GM06990 (cell line): ENCODE measurements around the gene MAX.

Source experiments
- DNase-seq: peaks from one replicate; pipeline ENCODE4 v3.0.0-alpha.2; 2011; ENCODE audit not compliant: insufficient read length; ENCODE audit errors: extremely low read depth
- H3K27me3 ChIP-seq: replicated peaks from 2 replicates; pipeline ENCODE4 v1.6.0; 2011; ENCODE audit warnings: low read length; ENCODE audit not compliant: control insufficient read depth, insufficient read depth
- H3K36me3 ChIP-seq: 2 replicates; pipeline ENCODE4 v1.5.1; 2011; ENCODE audit warnings: low read length; ENCODE audit not compliant: control insufficient read depth, insufficient read depth
- H3K4me3 ChIP-seq: replicated peaks from 2 replicates; pipeline ENCODE4 v1.5.1; 2011; ENCODE audit warnings: low read depth, mild to moderate bottlenecking, control low read depth, low read length
- TF ChIP-seq, protein P1 (sequence below): IDR thresholded peaks from 2 replicates; pipeline ENCODE4 v1.5.1; 2011; ENCODE audit warnings: low read length, control low read depth, mild to moderate bottlenecking, inconsistent platforms; ENCODE audit not compliant: insufficient read depth, poor library complexity, severe bottlenecking

Gene MAX

DNA sequence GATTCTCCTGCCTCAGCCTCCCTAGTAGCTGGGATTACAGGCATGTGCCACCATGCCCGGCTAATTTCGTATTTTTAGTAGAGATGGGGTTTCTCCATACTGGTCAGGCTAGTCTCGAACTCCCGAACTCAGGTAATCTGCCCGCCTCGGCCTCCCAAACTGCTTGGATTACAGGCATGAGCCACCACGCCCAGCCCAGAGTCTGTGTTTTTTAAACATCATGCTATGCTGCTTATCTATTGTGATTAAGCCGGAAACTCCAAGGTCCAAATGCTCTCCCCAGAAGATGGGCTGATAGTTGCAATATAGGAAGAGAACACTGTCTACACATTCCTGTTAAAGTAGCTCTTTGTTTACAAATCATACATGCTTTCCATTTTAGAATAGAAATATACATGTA lies 30.5 kb upstream of the MAX start:
- Histone ChIP-seq H3K36me3 (no peaks in the 10 kb centered on the region), H3K4me3 (no peak overlapping the region), H3K27me3 (no peaks in the 10 kb centered on the region)
- no peak for DNase-seq
- TF ChIP-seq, protein P1, sequence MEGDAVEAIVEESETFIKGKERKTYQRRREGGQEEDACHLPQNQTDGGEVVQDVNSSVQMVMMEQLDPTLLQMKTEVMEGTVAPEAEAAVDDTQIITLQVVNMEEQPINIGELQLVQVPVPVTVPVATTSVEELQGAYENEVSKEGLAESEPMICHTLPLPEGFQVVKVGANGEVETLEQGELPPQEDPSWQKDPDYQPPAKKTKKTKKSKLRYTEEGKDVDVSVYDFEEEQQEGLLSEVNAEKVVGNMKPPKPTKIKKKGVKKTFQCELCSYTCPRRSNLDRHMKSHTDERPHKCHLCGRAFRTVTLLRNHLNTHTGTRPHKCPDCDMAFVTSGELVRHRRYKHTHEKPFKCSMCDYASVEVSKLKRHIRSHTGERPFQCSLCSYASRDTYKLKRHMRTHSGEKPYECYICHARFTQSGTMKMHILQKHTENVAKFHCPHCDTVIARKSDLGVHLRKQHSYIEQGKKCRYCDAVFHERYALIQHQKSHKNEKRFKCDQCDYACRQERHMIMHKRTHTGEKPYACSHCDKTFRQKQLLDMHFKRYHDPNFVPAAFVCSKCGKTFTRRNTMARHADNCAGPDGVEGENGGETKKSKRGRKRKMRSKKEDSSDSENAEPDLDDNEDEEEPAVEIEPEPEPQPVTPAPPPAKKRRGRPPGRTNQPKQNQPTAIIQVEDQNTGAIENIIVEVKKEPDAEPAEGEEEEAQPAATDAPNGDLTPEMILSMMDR: no peak

DNA sequence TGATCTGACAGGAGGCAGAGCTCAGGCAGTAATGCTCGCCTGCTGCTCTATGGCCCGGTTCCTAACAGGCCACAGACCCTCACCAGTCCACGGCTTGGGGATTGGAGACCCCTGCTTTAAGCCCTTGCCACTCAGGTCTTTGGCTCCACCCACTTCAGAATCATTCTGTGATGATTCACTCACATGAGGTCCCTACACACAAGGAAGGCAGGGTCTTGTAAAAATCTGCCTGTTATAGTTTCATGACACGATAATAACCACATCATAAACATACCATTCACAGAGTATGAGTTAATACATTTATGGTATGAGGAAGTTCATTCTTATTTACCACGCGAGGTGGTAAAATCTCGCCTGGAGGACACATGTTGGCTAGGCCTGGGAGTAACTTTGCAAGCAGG lies 29.0 kb upstream of the MAX start:
- TF ChIP-seq, protein P1: no peak
- Histone ChIP-seq H3K27me3 (no peaks in the 10 kb centered on the region), H3K4me3 (no peak overlapping the region), H3K36me3 (no peaks in the 10 kb centered on the region)
- DNase-seq: no peak

DNA sequence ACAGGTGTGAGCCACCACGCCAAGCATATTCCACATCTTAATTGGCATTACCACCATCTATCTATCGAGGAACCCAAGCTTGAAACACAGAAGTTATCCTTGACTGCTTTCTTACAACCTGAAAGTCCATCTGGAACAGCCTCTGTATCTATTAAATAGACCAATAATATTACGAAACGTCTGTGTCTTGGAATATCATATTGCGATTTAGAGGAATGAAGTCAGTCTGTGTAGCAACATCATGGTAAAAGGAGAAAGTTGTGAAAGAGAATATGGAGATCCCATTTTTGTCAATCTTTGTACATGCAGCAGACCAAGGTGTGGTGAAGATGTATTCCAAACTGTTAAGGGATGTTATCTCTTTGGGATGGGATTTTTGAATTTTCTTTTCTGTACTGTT lies 25.8 kb upstream of the MAX start:
- TF ChIP-seq, protein P1: no peak
- H3K4me3 ChIP-seq: no peak overlapping the region
- no peak for DNase-seq

DNA sequence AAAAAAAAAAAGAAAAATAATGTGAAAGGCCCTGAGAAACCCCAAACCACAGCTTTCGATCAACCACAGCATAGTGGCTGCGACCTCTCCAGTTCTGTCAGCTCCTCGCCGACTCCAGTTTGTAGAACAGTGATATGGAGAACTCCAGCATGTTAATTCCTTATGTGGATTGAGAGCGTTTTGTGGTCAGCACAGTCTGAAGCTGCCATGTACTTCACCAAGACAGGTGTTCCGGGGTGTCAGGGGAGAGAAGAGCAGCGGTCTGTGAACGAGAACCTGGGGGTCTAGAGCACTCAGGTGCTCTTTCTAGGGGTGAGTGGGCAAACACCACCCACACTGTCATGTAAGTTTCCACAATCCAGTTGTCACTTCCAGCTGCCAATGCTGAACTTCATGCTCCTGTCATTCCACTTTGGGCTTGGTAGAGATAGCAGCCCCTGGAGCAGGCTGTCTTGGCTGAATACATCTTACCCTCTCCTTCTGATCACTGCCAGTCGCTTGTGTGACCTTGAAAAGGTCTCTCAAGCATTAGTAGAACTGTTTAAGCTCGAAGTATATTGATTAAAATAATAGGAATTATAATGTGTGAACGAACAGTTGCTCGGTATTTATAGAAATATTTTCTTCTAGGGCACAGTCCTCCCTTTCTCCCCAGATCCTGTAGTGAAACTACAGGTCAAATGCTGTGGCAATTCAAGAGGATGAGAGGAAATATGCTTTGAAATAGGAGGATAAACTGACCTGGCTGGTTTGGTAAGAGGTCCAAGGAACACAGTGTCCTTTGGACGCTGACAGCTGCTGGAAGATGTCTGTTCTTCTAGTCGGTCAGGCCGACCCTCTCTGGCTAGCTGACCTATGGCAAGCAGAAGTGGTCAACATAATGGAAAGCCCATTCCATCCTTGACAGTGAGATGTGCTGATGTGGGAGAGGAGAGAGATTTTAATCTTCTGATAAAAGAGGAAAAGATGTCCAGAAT lies 15.7 kb upstream of the MAX start:
- DNase-seq: no peak
- Histone ChIP-seq H3K4me3 (no peak overlapping the region), H3K36me3 (no peaks in the 10 kb centered on the region), H3K27me3 (no peaks in the 10 kb centered on the region)
- TF ChIP-seq, protein P1: no peak

More for the DNA sequence above, 25.8 kb upstream of the MAX start:
- Histone ChIP-seq H3K27me3 (no peaks in the 10 kb centered on the region), H3K36me3 (no peaks in the 10 kb centered on the region)

DNA sequence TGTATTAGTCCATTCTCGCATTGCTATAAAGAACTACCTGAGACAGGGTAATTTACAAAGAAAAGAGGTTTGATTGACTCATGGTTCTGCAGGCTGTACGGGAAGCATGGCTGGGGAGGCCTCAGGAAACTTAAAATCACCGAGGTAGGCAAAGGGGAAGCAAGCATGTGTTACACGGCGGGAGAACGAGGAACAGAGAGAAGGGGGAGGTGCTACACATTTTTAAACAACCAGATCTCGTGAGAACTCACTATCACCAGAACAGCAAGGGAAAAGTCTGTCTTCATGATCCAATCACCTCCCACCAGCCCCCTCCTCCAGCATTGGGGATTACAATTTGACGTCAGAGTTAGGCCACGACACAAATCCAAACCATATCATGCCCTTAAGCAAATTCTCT lies 13.3 kb upstream of the MAX start:
- TF ChIP-seq, protein P1: no peak
- no peaks in the 10 kb centered on the region for H3K36me3 ChIP-seq
- no peak for DNase-seq

DNA sequence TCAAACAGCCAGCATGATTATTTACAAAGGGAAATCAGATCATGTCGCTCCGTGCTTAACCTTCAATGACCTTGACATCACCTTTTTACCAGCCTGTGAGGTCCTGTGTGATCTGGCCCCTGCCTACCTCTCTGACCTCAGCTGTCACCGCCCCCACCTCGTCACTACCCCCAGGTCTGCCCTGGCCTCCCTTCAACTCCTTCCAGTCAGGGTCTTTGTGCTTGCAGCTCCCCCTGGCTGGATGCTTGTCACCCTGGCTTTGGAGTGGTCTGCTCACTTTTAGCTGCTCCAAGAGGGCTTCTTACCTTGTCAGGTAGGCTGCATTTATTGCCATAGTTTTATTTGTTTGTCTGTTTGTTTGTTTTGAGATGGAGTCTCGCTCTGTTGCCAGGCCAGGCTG lies 8.2 kb upstream of the MAX start:
- DNase-seq: no peak
- H3K4me3 ChIP-seq: no peak overlapping the region
- H3K36me3 ChIP-seq: no peaks in the 10 kb centered on the region
- TF ChIP-seq, protein P1: no peak
- H3K27me3 ChIP-seq: no peaks in the 10 kb centered on the region

More for the DNA sequence above, 13.3 kb upstream of the MAX start:
- H3K4me3 ChIP-seq: no peak overlapping the region
- H3K27me3 ChIP-seq: no peaks in the 10 kb centered on the region
